GM13977 (cell line): ENCODE measurements around the gene WBP1.
"Not testable (repeated sequence)": the region's sequence is repeated elsewhere in the genome, so short reads cannot be mapped to it uniquely, and the experiment has no call there.

Experiments
- DNase-seq: peaks from one replicate; pipeline ENCODE4 v3.0.0; 2012; ENCODE audit warnings: low spot score
- CTCF ChIP-seq: IDR thresholded peaks from 2 replicates; pipeline ENCODE4 v1.5.1; 2012; ENCODE audit warnings: mild to moderate bottlenecking, control low read depth; ENCODE audit not compliant: insufficient read depth; ENCODE audit errors: extremely low read depth, missing control alignments
- in situ Hi-C: fragments of 300-500 bp; cut with MboI; formaldehyde crosslinking; loops from one replicate; pipeline ENCODE4 v1.12.0; 2022; ENCODE audit warnings: low sequenced_read_pairs, low pct_unique_long_range_greater_than_20kb, mixed read lengths, inconsistent platforms; ENCODE audit not compliant: unreplicated experiment

WBP1 gene

GRCh38 chr2:74439373-74439772, 18.9 kb upstream of the WBP1 start:
- no peak for DNase-seq
- TF ChIP-seq CTCF: no peak
- in situ Hi-C loops: no loop called here

- TF ChIP-seq CTCF: no peak
- in situ Hi-C loops: no loop called here
- DNase-seq: no peak
Observed at GRCh38 chr2:74439803-74440377, 18.3 kb upstream of the WBP1 start.

GRCh38 chr2:74440378-74441169, 17.7 kb upstream of the WBP1 start:
- no peak for TF ChIP-seq CTCF
- DNase-seq: peak; percentile 98
- in situ Hi-C loops: no loop called here

GRCh38 chr2:74441170-74441689, 17.0 kb upstream of the WBP1 start:
- in situ Hi-C loops: no loop called here
- no peak for TF ChIP-seq CTCF
- no peak for DNase-seq

- in situ Hi-C loops: no loop called here
- DNase-seq: peak; percentile 71
- TF ChIP-seq CTCF: no peak
Observed at GRCh38 chr2:74441690-74442482, 16.4 kb upstream of the WBP1 start, which contains the start of gene RTKN. RTKN (minus strand) TSS chr2:74441937; CDS start chr2:74441816, 121 bp downstream.

GRCh38 chr2:74442483-74443297, 15.5 kb upstream of the WBP1 start:
- DNase-seq, in situ Hi-C loops: not testable (repeated sequence)
